Kidney epithelial cell (primary cell): ENCODE results near the gene SPATA9. TPM values are rescaled to one million over a fixed set of nuclear protein-coding genes. Genes with fewer than 3 reads are reported as not detected.
A peak's percentile ranks its signal among the peaks of the same experiment; 100 is the strongest.
"Not testable (repeated sequence)": the region's sequence is repeated elsewhere in the genome, so short reads cannot be mapped to it uniquely, and the experiment has no call there.

Source experiments
- DNase-seq: peaks from one replicate; pipeline ENCODE4 v3.0.0-alpha.2; 2010; ENCODE audit warnings: low read depth
- H3K27me3 ChIP-seq: 2 replicates; pipeline ENCODE4 v1.6.0; 2011; ENCODE audit warnings: low read length; ENCODE audit not compliant: control insufficient read depth, insufficient read depth
- H3K36me3 ChIP-seq: 2 replicates; pipeline ENCODE4 v1.5.1; 2011; ENCODE audit warnings: low read length; ENCODE audit not compliant: control insufficient read depth, insufficient read depth
- H3K4me3 ChIP-seq: 2 replicates; pipeline ENCODE4 v1.5.1; 2011; ENCODE audit warnings: low read depth, mild to moderate bottlenecking, control low read depth, low read length
- total RNA-seq: library from RNA; depleted of rRNA; stranded (reverse); fragments of >200 nt; gene quantifications from 2 replicates; pipeline ENCODE4 v1.2.3, GENCODE V29; 2015
- TF ChIP-seq, protein P1 (sequence below): IDR thresholded peaks from 2 replicates; pipeline ENCODE4 v1.5.1; 2011; ENCODE audit warnings: mild to moderate bottlenecking, moderate library complexity, low read length, control low read depth, inconsistent platforms; ENCODE audit not compliant: insufficient read depth, poor library complexity, severe bottlenecking

The SPATA9 gene
- total RNA-seq, 1 donor from 2014 or later, result not detected

DNA sequence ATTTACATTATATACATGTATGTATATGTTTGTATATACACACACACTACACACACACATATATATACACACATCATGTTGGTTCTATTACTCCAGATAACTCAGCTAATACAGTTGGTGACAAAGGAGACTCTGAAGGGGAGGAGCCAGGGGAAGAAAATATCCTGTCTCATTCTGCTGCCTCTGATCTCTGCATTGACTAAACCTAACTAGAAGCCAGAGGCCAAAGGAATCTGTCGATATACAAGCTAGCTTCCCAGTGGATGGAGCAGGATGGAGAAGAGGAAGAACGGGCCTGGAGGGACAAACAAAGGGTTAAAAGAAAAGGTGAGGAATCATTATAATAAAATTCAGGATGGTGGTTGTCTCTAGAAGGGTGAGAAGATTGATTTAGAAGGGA is 34.6 kb upstream of the SPATA9 start:
- Histone ChIP-seq H3K4me3 (no peak overlapping the region), H3K36me3 (no peaks in the 10 kb centered on the region), H3K27me3 (no peaks in the 10 kb centered on the region)
- no peak for DNase-seq
- TF ChIP-seq, protein P1, sequence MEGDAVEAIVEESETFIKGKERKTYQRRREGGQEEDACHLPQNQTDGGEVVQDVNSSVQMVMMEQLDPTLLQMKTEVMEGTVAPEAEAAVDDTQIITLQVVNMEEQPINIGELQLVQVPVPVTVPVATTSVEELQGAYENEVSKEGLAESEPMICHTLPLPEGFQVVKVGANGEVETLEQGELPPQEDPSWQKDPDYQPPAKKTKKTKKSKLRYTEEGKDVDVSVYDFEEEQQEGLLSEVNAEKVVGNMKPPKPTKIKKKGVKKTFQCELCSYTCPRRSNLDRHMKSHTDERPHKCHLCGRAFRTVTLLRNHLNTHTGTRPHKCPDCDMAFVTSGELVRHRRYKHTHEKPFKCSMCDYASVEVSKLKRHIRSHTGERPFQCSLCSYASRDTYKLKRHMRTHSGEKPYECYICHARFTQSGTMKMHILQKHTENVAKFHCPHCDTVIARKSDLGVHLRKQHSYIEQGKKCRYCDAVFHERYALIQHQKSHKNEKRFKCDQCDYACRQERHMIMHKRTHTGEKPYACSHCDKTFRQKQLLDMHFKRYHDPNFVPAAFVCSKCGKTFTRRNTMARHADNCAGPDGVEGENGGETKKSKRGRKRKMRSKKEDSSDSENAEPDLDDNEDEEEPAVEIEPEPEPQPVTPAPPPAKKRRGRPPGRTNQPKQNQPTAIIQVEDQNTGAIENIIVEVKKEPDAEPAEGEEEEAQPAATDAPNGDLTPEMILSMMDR, result no peak

DNA sequence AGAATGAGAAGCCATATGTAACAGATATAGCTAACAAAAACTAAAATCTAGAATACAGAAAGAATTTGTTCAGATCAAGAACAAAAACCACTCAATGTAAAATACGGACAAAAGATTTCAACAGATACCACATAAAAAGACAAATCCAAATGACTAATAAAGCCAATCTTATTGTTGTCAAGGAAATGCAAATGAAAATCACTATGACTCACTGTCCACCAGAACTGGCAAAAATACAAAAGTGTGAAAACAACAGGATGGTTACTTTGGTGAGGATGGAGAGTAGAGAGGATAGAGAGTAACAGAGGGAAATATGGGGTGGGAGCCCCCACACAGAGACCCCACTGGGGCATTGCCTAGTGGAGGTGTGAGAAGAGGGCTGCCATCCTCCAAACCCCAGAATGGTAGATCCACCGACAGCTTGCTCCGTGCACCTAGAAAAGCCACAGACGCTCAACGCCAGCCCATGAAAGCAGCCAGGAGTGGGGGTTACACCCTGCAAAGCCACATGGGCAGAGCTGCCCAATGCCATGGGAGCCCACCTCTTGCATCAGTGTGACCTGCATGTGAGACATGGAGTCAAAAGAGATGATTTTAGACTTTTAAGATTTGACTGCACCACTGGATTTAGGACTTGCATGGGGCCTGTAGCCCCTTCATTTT is 33.1 kb upstream of the SPATA9 start:
- no peak for DNase-seq
- TF ChIP-seq, protein P1, result no peak
- H3K4me3 ChIP-seq, result no peak overlapping the region
- no peaks in the 10 kb centered on the region for H3K27me3 ChIP-seq
- no peaks in the 10 kb centered on the region for H3K36me3 ChIP-seq

DNA sequence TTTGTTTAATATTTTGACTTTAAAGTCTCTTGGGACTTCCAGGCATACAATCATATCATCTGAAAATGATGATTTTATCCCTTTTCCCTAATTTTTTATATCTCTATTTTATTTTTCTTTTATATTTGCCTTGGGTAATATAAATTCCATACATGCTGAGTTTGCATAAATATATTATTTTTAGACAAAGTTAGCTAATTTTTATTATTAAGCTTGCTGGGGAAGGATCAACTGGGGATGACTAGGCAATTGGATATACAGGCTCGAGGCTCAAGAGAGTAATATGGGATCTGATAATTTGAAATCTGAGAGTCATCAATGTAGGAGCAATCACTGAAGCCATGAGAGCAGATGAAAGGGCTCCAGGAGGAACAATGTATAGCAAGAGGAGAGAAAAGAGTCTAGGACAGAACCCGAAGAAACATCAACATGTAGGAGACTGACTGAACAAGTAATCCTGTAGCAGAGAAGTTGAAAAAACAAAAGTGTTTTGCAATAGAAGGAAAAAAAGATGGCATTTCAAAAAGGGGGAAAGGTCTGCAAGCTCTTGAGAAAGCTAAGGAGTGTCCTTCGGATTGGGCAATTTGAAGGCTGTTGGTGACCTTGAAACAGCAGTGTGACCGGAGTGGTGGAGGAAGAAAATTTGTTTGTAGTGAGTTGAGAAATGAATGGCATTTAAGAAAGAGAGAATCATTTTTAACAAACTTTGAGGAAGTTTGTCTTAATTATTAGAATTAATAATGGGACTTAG is 31.3 kb upstream of the SPATA9 start:
- Histone ChIP-seq H3K4me3 (no peak overlapping the region), H3K27me3 (no peaks in the 10 kb centered on the region), H3K36me3 (no peaks in the 10 kb centered on the region)
- TF ChIP-seq, protein P1, result no peak
- DNase-seq, result no peak

DNA sequence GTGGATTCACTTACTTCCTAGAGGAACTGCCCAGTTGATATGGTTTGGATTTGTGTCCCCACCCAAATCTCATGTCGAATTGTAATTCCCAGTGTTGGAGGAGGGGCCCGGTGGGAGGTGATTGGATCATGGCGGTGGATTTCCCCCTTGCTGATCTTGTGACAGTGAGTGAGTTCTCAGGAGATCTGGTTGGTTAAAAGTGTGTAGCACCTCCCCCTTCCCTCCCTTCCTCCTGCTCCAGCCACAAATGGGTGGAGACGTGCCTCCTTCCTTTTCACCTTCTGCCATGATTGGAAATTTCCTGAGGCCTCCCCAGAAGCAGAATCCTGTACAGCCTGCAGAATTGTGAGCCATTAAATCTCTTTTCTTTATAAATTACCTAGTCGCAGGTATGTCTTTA is 30.5 kb upstream of the SPATA9 start:
- not testable (repeated sequence) for DNase-seq, H3K27me3 ChIP-seq, H3K4me3 ChIP-seq

DNA sequence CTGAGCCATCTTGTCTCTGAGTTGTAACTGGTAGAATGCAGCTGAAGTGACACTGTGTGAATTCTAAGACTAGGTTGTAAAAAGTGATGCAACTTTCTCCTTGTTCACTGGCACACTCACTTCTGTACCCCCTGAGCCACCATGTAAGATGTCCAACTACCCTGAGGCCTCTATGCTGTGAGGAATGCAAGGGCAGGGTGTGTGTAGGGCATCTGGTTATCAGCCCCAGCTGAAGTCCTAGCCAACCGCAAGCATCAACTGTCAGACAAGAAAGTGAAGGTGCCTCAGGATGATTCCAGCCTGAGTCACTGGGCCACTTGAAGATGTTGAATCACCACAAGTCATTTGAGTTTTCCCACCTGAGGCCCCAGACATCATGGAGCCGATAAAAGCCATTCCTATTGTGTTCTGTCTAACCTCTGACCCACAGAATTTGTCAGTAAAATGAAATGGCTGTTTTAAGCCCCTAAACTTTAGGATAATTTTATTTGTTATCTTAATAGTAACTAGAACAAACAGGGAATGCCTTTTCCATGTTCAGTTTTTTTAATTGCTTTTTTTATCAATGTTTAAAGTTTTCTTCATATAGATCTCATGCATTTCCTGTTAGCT is 29.7 kb upstream of the SPATA9 start:
- peak; percentile 97 for DNase-seq
- H3K36me3 ChIP-seq, result no peaks in the 10 kb centered on the region
- no peaks in the 10 kb centered on the region for H3K27me3 ChIP-seq
- TF ChIP-seq, protein P1, result no peak
- H3K4me3 ChIP-seq, result no peak overlapping the region

More for the DNA sequence above, 30.5 kb upstream of the SPATA9 start:
- H3K36me3 ChIP-seq, result not testable (repeated sequence)

DNA sequence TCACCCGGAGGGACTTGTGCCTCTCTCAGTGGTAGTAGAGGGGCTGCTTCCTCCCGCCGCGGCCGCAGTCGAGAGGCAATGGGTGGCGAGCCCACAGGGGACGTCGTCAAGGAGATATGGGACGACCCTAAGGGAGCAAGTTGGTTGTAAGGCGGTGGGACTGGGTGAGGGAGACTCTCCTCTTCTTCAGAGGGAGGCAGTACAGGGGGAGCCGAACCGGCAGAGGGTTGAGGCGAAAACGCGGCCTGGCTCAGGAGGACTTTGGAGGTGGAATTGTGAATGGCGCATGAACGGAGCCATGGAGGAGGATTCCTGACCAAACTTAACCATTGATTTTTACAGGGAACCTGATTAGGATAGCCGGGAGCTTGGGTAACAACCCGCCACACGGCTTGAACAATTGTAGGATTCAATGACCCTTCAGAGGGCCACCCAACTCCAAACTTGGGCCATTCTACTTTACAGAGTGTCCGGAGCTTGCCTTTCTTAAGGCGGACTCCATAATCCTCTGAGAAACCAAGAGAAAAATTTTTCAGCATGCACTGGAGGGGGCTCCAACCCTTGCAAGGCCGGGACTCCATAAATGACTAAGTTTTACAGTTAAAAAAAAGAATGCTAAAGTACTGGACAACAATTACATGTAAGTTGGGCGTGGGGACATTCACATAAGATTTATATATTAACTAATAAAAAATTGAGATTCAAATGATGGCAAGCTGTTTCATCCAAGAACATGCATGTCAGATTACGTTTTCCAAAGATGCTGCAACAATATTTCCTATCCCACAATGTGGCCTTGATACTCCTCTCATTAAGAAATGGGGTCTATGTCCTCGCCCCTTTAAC is 28.9 kb upstream of the SPATA9 start:
- no peaks in the 10 kb centered on the region for H3K27me3 ChIP-seq
- DNase-seq, result no peak
- TF ChIP-seq, protein P1, result no peak
- no peaks in the 10 kb centered on the region for H3K36me3 ChIP-seq
- H3K4me3 ChIP-seq, result no peak overlapping the region

DNA sequence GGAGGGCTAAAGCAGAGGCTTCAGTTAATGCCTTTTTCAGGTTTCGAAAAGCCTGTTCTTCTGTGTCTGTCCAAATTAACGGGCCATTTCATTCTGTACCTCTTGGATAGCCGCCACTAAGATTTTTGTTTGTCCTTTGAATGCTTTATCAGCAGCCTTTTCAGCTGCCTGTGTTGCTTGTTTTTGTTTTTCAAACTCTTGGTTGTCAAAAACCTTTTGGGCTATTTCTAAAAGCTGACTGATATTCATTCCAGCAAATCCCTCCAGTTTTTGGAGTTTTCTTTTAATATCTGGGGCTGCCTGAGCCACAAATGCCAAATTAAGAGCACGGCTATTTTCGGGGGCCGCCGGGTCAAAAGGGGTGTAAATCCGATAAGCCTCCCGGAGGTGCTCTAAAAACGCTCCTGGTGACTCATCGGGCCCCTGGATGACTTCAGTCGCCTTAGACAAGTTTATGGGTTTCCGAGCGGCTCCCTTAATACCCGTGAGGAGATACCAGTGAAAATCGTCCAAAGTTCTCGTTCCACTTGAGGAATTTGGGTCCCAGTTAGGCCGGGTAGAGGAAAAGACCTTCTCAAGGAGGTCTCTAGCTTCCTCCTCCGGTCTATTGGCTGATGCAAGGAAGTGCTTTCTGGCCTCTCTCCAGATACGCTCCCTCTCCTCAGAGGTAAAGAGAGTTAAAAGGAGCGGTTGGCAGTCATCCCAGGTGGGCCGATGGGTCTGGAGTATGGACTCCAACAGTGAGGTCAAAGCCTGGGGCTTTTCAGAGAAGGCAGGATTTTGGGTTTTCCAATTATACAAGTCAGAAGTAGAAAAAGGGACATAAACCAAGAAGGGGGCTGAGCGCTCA is 28.1 kb upstream of the SPATA9 start:
- not testable (repeated sequence) for H3K36me3 ChIP-seq, DNase-seq, H3K27me3 ChIP-seq, H3K4me3 ChIP-seq
